ENCODE results near the gene MED25. TPM values are rescaled to one million over a fixed set of nuclear protein-coding genes. Genes with fewer than 3 reads are reported as not detected.

The MED25 gene
- total RNA-seq, 1 donor from 2014 or later, result 9.9 TPM

Other genes with a start within 250 kb of the MED25 start
- 87.6 and 105 TPM in 2 replicates for gene NOSIP, start 237.7 kb upstream of the MED25 start, total RNA-seq
- gene PRRG2, start 237.0 kb upstream of the MED25 start, total RNA-seq, result 4.6 and 12.5 TPM in 2 replicates
- 1.1 and 2.0 TPM in 2 replicates for gene PRR12, start 227.1 kb upstream of the MED25 start, total RNA-seq
- 18.1 and 18.3 TPM in 2 replicates for gene RRAS, start 178.1 kb upstream of the MED25 start, total RNA-seq
- gene SCAF1, start 176.1 kb upstream of the MED25 start, total RNA-seq, result 5.0 and 6.3 TPM in 2 replicates
- gene IRF3, start 152.4 kb upstream of the MED25 start, total RNA-seq, result 26.8 and 43.1 TPM in 2 replicates
- 3.4 and 4.8 TPM in 2 replicates for gene BCL2L12, start 152.4 kb upstream of the MED25 start, total RNA-seq
- 257 and 308 TPM in 2 replicates for gene PRMT1, start 141.0 kb upstream of the MED25 start, total RNA-seq
- 0.22 and 0.40 TPM in 2 replicates for gene ADM5, start 128.7 kb upstream of the MED25 start, total RNA-seq
- 14.1 and 14.4 TPM in 2 replicates for gene CPT1C, start 127.2 kb upstream of the MED25 start, total RNA-seq
- under 0.01 TPM in 2 replicates for gene TSKS, start 55.0 kb upstream of the MED25 start, total RNA-seq
- 37.1 and 41.6 TPM in 2 replicates for gene AP2A1, start 51.3 kb upstream of the MED25 start, total RNA-seq
- gene FUZ, start 5.0 kb upstream of the MED25 start, total RNA-seq, result 11.6 and 14.3 TPM in 2 replicates
- 42.1 and 49.6 TPM in 2 replicates for gene PTOV1, start 32.9 kb downstream of the MED25 start, total RNA-seq
- 25.5 and 27.4 TPM in 2 replicates for gene PNKP, start 49.3 kb downstream of the MED25 start, total RNA-seq
- gene AKT1S1, start 59.1 kb downstream of the MED25 start, total RNA-seq, result 5.7 and 8.1 TPM in 2 replicates
- gene TBC1D17, start 59.4 kb downstream of the MED25 start, total RNA-seq, result 6.1 and 8.3 TPM in 2 replicates
- 0.40 and 1.7 TPM in 2 replicates for gene IL4I1, start 78.6 kb downstream of the MED25 start, total RNA-seq
- gene ATF5, start 110.9 kb downstream of the MED25 start, total RNA-seq, result 2.4 and 3.4 TPM in 2 replicates
- 14.4 and 18.1 TPM in 2 replicates for gene NUP62, start 111.2 kb downstream of the MED25 start, total RNA-seq
- gene SIGLEC11, start 142.9 kb downstream of the MED25 start, total RNA-seq, result not detected in 2 replicates
- 13.7 and 18.3 TPM in 2 replicates for gene VRK3, start 207.1 kb downstream of the MED25 start, total RNA-seq
- 3.7 and 4.6 TPM in 2 replicates for gene ZNF473, start 207.7 kb downstream of the MED25 start, total RNA-seq